ENCODE results near the gene DPYSL4.

Gene DPYSL4

GRCh38 chr10:132228616-132229015 lies 41.9 kb downstream of the DPYSL4 start:
- no peak for DNase-seq
- no peaks in the 10 kb centered on the region for H3K36me3 ChIP-seq (replicated peaks)
- TF ChIP-seq CTCF (IDR thresholded peaks at IDR 0.05; ENCODE audit: low read depth, low read length, missing control alignments): no peak
- H3K27me3 ChIP-seq (replicated peaks): no peaks in the 10 kb centered on the region
- no peak overlapping the region for H3K27ac ChIP-seq
- no peak overlapping the region for H3K4me3 ChIP-seq (ENCODE audit: low read depth, low read length)
- in situ Hi-C loops (cut with HindIII; ENCODE audit: low pct_ligation_motif_present, low sequenced_read_pairs): no loop called here

- Histone ChIP-seq H3K27me3 (replicated peaks) (no peaks in the 10 kb centered on the region), H3K27ac (no peak overlapping the region), H3K4me3 (ENCODE audit: low read depth, low read length) (no peak overlapping the region), H3K36me3 (replicated peaks) (no peaks in the 10 kb centered on the region)
- in situ Hi-C loops (cut with HindIII; ENCODE audit: low pct_ligation_motif_present, low sequenced_read_pairs): no loop called here
- DNase-seq: no peak
- TF ChIP-seq CTCF (IDR thresholded peaks at IDR 0.05; ENCODE audit: low read depth, low read length, missing control alignments): no peak
These were observed 42.3 kb downstream of the DPYSL4 start for GRCh38 chr10:132229096-132229495.

GRCh38 chr10:132229834-132230556 lies 43.2 kb downstream of the DPYSL4 start:
- H3K27ac ChIP-seq: no peak overlapping the region
- H3K36me3 ChIP-seq (replicated peaks): no peaks in the 10 kb centered on the region
- H3K27me3 ChIP-seq (replicated peaks): no peaks in the 10 kb centered on the region
- H3K4me3 ChIP-seq (ENCODE audit: low read depth, low read length): no peak overlapping the region
- in situ Hi-C loops (cut with HindIII; ENCODE audit: low pct_ligation_motif_present, low sequenced_read_pairs): no loop called here
- DNase-seq: no peak
- no peak for TF ChIP-seq CTCF (IDR thresholded peaks at IDR 0.05; ENCODE audit: low read depth, low read length, missing control alignments)

- Histone ChIP-seq H3K4me3 (ENCODE audit: low read depth, low read length) (no peak overlapping the region), H3K36me3 (replicated peaks) (no peaks in the 10 kb centered on the region), H3K27me3 (replicated peaks) (no peaks in the 10 kb centered on the region), H3K27ac (no peak overlapping the region)
- no peak for DNase-seq
- in situ Hi-C loops (cut with HindIII; ENCODE audit: low pct_ligation_motif_present, low sequenced_read_pairs): no loop called here
- no peak for TF ChIP-seq CTCF (IDR thresholded peaks at IDR 0.05; ENCODE audit: low read depth, low read length, missing control alignments)
These were observed 43.9 kb downstream of the DPYSL4 start for GRCh38 chr10:132230557-132231210.

DNA sequence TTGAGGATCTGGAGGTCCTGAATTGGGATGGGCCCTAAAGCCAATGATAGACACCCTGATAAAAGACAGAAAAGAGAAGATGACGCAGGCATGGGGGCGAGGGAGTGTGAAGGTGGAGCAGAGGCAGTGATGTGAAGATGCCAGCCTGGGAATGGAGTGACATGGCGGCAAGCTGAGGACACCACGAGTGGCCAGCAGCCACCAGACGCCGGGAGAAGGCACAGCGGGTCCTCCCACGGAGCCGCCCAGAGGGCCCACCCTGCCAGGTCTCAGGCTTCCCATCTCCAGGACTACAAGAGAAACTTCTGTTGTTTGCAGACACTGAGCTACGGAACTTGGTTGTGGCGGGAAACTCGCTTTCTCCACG lies 44.9 kb downstream of the DPYSL4 start:
- H3K27ac ChIP-seq: no peak overlapping the region
- DNase-seq: no peak
- H3K36me3 ChIP-seq (replicated peaks): no peaks in the 10 kb centered on the region
- TF ChIP-seq CTCF (IDR thresholded peaks at IDR 0.05; ENCODE audit: low read depth, low read length, missing control alignments): no peak
- H3K4me3 ChIP-seq (ENCODE audit: low read depth, low read length): no peak overlapping the region
- no peaks in the 10 kb centered on the region for H3K27me3 ChIP-seq (replicated peaks)
- in situ Hi-C loops (cut with HindIII; ENCODE audit: low pct_ligation_motif_present, low sequenced_read_pairs): no loop called here

All from brain microvascular endothelial cell (primary cell).